Stomach (tissue), 9 donors: ENCODE data around the gene GNAS. TPM values are rescaled to one million over a fixed set of nuclear protein-coding genes. Genes with fewer than 3 reads are reported as not detected.

Source experiments
- DNase-seq, 2 donors: peaks; one replicate each; pipeline versions ENCODE4 v3.0.0 to v3.0.0-alpha.2; 2013 to 2019
- H3K27ac ChIP-seq, 5 donors: fragments of 200-600 bp in 4 of 5; sonication (generic) in 4 of 5; one replicate each; pipeline ENCODE4 v1.5.1; 2013 to 2019; ENCODE audit warnings: mild to moderate bottlenecking in 1 of 5, moderate library complexity in 1 of 5
- H3K27me3 ChIP-seq, 3 donors: fragments of 200-600 bp; sonication (generic); one replicate each; pipeline ENCODE4 v1.5.1; 2017 to 2019; ENCODE audit warnings: mixed run types in 1 of 3
- H3K36me3 ChIP-seq, 4 donors: fragments of 200-600 bp; sonication (generic); 1 replicate in 3 of 4; 2 replicates in 1 of 4; pipeline ENCODE4 v1.5.1; 2016 to 2019
- H3K4me1 ChIP-seq, 4 donors: fragments of 200-600 bp; sonication (generic); one replicate each; pipeline ENCODE4 v1.5.1; 2016 to 2019
- H3K4me3 ChIP-seq, 4 donors: fragments of 200-600 bp; sonication (generic) in 3 of 4; one replicate each; pipeline ENCODE4 v1.5.1; 2016 to 2019; ENCODE audit warnings: mild to moderate bottlenecking in 1 of 4
- H3K9me3 ChIP-seq, 4 donors: fragments of 200-600 bp; sonication (generic); one replicate each; pipeline ENCODE4 v1.5.1; 2016 to 2019
- CTCF ChIP-seq, 7 experiments: fragments of 450-650 bp in 4 of 7; fragments of 200-600 bp in 3 of 7; sonication (generic) in 3 of 7; IDR thresholded peaks; one replicate each; pipeline ENCODE4 v1.5.1; 2016 to 2019; ENCODE audit warnings: antibody characterized with exemption in 7 of 7, control low read depth in 2 of 7, mild to moderate bottlenecking in 1 of 7
- EP300 ChIP-seq: sonication (generic); formaldehyde crosslinking; IDR thresholded peaks from one replicate; pipeline ENCODE4 v1.6.1; 2017; ENCODE audit warnings: antibody characterized with exemption
- POLR2A ChIP-seq, 4 donors: fragments of 450-650 bp; IDR thresholded peaks; one replicate each; pipeline ENCODE4 v1.6.1; 2016; ENCODE audit warnings: antibody characterized with exemption in 4 of 4, control low read depth in 2 of 4, mild to moderate bottlenecking in 1 of 4, moderate library complexity in 1 of 4
- POLR2AphosphoS5 ChIP-seq, 3 donors: sonication (generic); formaldehyde crosslinking; IDR thresholded peaks; one replicate each; pipeline ENCODE4 v1.6.1; 2016; ENCODE audit warnings: antibody characterized with exemption in 3 of 3
- WGBS, 5 donors: extraction: QIAGEN DNeasy Blood & Tissue Kit in 3 of 5; methylation state at CpG; one replicate each; pipeline versions ENCODE4 v1.1.5 to v1.1.7; 2013 to 2018; 5-methylcytosine and 5-hydroxymethylcytosine counted together
- intact Hi-C: fragments of 100-400 bp; cut with DNase I; formaldehyde crosslinking; loops from one replicate; pipeline ENCODE4 v1.15.1; 2023; ENCODE audit warnings: low total_unique reads
- polyA plus RNA-seq, 3 donors: library from polyadenylated mRNA; stranded (reverse); fragments of 200-250 nt; gene quantifications; one replicate each; pipeline ENCODE4 v1.2.3, GENCODE V29; 2013
- total RNA-seq, 5 donors: library from RNA; depleted of rRNA; stranded (reverse); fragments of >200 nt; gene quantifications; one replicate each; pipeline versions ENCODE4 v1.1.0 to v1.2.3, GENCODE V29; 2014 to 2016
- donor health status: healthy with polysubstance abuse.
- donor health status: Bipolar disorder and iron deficiency.
- donor health status: healthy.

Gene GNAS
- total and polyA plus RNA-seq, 8 donors = 306 to 1,010 (median 704) TPM

GRCh38 chr20:58890518-58891085 lies 38.1 kb downstream of the GNAS start:
- no peak for TF ChIP-seq CTCF (IDR thresholded peaks at IDR 0.05)
- peak; percentile 28 to 50 (median 50) for TF ChIP-seq POLR2AphosphoS5 (IDR thresholded peaks at IDR 0.05)

GRCh38 chr20:58891086-58891717 lies 38.7 kb downstream of the GNAS start:
- TF ChIP-seq POLR2AphosphoS5 (IDR thresholded peaks at IDR 0.05) (peak in 2 of 3 donors; percentile 71 to 85), POLR2A (IDR thresholded peaks at IDR 0.05) (no peak)
- H3K36me3 ChIP-seq = peaks cover 0 to 5% (median 2%) of the 10 kb centered on the region in 4 donors
- WGBS, 5 donors = 0 to 1% (median 1%) methylated on average over 8 to 99 of the region's 105 CpGs; no CpG with 5 or more reads in 1 of the 5 donors
- peaks cover 34 to 44% (median 40%) of the 10 kb centered on the region in 4 donors for H3K4me1 ChIP-seq
- H3K9me3 ChIP-seq = no peaks in the 10 kb centered on the region
- DNase-seq = peak in 1 of 2 donors; percentile 83
- no peaks in the 10 kb centered on the region for H3K27me3 ChIP-seq
- peak overlapping the region; percentile 98 to 100 (median 99) for H3K27ac ChIP-seq
- H3K4me3 ChIP-seq = peak overlapping the region; percentile 68 to 89 (median 81)
- intact Hi-C loops = no loop called here

More at GRCh38 chr20:58890518-58891085, 38.1 kb downstream of the GNAS start:
- Histone ChIP-seq H3K27me3 (no peaks in the 10 kb centered on the region), H3K36me3 (no peaks in the 10 kb centered on the region), H3K9me3 (no peaks in the 10 kb centered on the region), H3K4me1 (peaks cover 28 to 38% (median 34%) of the 10 kb centered on the region in 4 donors), H3K4me3 (peak overlapping the region; percentile 68 to 89 (median 81)), H3K27ac (peak overlapping the region; percentile 98 to 100 (median 99))
- intact Hi-C loops = no loop called here
- DNase-seq = peak; percentile 67 to 97
- 0% methylated on average over 38 to 63 of the region's 64 CpGs for WGBS, 5 donors

- H3K4me3 ChIP-seq = peak overlapping the region; percentile 68 to 89 (median 81)
- intact Hi-C loops = no loop called here
- H3K27ac ChIP-seq = peak overlapping the region; percentile 98 to 100 (median 99)
- peaks cover 0 to 10% (median 5%) of the 10 kb centered on the region in 4 donors for H3K36me3 ChIP-seq
- no peaks in the 10 kb centered on the region for H3K27me3 ChIP-seq
- peak; percentile 37 to 86 for DNase-seq
- TF ChIP-seq POLR2AphosphoS5 (IDR thresholded peaks at IDR 0.05) = no peak
- no peak for TF ChIP-seq EP300
- TF ChIP-seq CTCF (IDR thresholded peaks at IDR 0.05) = no peak
- TF ChIP-seq POLR2A (IDR thresholded peaks at IDR 0.05) = no peak
- peaks cover 37 to 50% (median 45%) of the 10 kb centered on the region in 4 donors for H3K4me1 ChIP-seq
- H3K9me3 ChIP-seq = no peaks in the 10 kb centered on the region
- WGBS, 5 donors = 0 to 2% (median 1%) methylated on average over 4 to 54 of the region's 55 CpGs
Measured at GRCh38 chr20:58891718-58892140, 39.2 kb downstream of the GNAS start.

- DNase-seq = peak; percentile 67 to 94
- peak overlapping the region; percentile 68 to 89 (median 81) for H3K4me3 ChIP-seq
- WGBS, 5 donors = 0 to 1% (median 1%) methylated on average over 42 to 49 of the region's 49 CpGs
- peaks cover 0 to 16% (median 8%) of the 10 kb centered on the region in 4 donors for H3K36me3 ChIP-seq
- H3K9me3 ChIP-seq = no peaks in the 10 kb centered on the region
- intact Hi-C loops = no loop called here
- peaks cover 40 to 56% (median 51%) of the 10 kb centered on the region in 4 donors for H3K4me1 ChIP-seq
- peak overlapping the region; percentile 98 to 100 (median 99) for H3K27ac ChIP-seq
- TF ChIP-seq CTCF (IDR thresholded peaks at IDR 0.05) = no peak
- no peak for TF ChIP-seq EP300
- TF ChIP-seq POLR2AphosphoS5 (IDR thresholded peaks at IDR 0.05) = no peak
- H3K27me3 ChIP-seq = no peaks in the 10 kb centered on the region
Measured at GRCh38 chr20:58892141-58892931, 39.8 kb downstream of the GNAS start.
